Stimulated activated CD4-positive, alpha-beta T cell treated with anti-CD3 and anti-CD28 coated beads, Interleukin-4, amount 100 ng/mL, for 4 hours (primary cell): Measurements from ENCODE around the gene NSL1.

Experiments used
- DNase-seq, 2 experiments: peaks; one replicate each; pipeline ENCODE4 v3.0.0-alpha.2; 2020

NSL1 gene

DNA sequence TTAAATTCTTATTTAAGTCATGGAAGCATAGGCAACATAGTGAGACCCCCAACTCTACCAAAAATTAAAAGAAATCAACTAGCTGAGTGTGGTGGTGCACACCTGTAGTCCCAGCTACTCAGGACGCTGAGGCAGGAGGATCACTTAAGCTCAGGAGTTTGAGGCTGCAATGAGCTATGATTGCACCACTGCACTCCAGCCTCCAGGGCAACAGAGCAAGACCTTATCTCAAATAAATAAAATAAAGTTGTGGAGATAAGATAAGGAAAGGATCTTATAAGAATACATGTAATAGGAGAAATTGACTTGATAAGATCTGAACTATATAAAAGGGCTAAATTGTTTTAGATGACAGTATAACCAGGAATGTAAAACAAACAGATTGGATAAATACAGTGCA is 89.7 kb downstream of the NSL1 start:
- no peak for DNase-seq

DNA sequence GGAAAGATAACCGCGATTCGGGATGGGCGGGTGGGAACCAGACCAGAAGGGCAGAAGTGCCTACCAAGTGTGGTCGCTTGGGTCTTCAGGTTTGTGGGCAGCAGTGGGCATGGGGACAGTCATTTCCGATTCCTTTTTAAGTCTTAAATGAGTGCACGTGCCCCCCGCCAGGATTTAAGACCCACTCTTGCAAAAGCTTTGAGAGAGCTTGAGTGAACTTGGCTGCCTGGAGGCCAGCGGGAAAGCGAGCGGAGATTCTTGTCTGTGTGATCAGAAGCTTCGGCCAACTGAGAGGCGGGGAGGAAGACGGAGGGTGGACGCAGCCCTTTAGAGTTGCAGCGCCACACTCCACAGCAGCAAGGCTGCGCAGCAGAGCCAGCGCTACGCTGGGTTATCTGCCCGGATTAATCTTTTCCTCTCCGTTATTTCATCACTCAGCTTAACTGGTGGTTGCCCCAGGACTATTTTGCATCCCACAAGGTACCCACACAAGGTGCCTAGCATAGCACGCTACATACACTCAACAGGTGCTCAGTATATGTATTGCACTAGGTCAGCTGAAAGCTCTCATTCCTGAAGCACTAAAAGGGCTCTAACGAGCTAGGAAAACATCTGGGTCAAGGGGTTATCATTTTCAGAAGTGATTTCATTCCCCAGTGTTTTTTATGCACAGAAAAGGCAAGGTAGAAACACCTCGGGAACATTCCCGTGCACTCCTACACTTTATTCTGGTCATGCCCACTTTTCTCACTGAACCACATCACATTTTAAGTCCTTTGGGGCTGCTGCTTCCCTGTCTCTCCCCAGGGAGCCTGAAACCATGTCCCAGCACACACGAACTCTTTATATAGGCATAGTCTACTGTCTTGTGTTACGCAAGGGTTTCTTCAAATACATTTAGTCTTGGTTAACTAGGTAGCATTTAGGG is 90.4 kb downstream of the NSL1 start:
- peak; percentile 17 to 59 for DNase-seq

DNA sequence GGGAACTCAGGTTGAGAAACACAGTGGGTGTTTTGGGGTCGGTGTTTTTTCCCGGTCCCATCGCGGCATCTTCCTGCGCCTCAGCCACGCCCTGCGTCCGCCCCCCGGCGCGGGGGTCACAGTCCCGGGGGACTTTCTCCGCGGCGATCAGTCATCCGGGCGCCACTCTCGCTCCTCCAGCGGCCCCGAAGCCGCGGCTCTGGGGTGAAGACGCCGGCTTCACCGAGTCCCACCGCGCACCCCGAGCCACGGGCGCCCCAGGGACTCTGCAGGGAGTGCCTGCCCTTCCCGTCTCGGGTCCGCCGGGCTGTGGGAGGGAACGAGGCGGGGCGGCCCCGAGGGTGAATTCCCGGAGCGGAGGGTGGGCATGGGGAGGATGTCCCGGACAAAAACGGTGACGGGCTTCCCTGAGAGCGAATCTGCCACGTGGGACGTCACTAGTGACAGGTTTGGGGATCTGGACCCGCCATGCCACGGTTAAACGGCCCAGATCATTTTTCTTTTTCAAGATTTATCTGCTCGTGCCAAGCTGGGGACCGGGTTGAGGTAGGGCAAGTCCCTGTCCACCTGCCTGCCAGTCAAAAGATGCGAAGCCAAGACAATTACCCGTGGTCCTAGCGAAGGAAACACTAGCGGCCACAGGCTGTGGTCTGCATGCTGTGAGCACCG is 91.2 kb downstream of the NSL1 start:
- peak; percentile 58 to 77 for DNase-seq

DNA sequence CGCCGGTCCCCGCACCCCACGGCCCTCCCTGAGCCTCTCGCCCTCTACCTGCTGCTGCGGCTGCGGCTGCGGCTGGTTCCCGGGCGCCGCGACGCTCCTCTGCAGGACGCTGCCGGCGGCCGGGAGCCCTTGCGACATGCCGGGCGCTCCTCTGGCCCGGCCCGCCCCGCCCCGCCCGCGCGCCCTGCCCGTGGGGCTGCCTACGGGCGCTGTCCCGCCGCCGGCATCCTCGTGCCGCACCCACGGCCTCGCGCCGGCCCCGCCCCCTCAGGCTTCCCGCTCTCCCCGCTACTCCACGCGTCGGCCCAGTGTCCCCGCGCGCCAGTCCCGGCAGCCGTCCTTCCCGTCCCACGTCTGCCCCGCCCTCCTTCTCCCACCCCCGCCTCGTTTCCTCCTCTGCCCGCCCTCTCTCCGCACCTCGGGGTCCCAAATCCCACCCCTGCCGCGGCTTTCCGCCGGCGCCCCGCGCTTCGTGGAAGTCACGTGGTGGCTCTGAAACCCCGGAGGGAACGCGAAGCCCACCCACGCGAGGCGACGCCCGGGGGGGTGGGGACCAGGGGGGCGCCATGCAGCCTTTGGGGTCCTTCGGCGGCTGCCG is 91.9 kb downstream of the NSL1 start, which contains the start of gene BATF3:
BATF3 (minus strand) TSS at position 216 of the 598 bp plus-strand sequence; CDS start at position 138, 78 bp downstream.
- peak; percentile 63 to 77 for DNase-seq

DNA sequence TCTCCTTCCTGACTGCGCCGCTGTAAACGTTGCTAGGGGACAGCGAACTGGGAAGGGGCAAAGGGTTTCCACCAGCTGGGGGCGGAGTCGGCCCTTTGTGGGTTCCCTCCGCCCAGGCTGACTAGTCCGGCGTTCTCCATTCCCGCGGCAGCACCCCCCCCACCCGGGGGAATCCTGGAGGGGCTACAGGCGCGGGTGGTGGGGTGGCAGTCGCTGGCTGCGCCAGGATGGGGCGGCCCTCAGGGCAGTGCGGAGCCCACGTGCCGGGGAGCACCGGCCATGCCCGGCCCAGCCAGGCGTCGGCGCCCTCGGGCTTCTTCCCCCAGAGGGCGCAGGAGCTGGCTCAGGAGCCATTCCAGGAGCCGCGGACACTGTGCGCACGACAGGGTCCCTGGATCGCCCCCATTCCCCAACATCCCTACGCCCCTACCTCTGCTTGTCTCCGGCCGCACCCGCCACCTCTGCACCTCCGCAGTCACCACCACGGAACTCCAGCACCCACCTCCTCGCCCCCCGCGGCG is 92.4 kb downstream of the NSL1 start:
- peak; percentile 35 to 54 for DNase-seq

DNA sequence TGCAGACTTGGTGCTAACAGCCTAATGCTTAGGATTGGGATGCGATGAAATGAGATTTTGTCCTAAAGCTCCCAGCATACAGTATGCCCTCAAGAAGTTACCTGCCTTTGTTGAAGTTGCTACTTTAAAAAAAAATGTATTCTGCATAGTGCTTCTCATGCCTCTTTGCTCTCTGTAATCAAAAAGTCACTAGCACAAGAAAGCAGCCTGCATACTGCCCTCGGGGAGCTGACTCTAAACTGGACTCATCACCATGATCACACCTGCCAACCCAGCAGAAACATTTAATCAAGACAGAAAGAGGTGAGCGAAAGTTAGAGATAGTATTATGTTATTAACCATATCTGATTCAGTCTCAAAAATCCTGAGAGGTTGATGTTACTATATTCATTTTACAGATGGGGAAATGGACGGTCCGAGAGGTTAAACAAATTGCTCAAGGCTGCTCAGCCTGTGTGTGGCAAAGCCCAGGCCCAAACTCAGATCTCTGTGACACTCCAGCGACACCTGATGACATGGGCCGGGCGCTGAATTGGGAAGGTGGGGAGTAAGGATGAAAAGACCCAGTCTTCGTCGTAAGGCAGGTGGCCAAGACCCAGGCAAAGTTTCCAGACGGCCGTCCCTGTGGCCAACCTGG is 93.0 kb downstream of the NSL1 start:
- no peak for DNase-seq

DNA sequence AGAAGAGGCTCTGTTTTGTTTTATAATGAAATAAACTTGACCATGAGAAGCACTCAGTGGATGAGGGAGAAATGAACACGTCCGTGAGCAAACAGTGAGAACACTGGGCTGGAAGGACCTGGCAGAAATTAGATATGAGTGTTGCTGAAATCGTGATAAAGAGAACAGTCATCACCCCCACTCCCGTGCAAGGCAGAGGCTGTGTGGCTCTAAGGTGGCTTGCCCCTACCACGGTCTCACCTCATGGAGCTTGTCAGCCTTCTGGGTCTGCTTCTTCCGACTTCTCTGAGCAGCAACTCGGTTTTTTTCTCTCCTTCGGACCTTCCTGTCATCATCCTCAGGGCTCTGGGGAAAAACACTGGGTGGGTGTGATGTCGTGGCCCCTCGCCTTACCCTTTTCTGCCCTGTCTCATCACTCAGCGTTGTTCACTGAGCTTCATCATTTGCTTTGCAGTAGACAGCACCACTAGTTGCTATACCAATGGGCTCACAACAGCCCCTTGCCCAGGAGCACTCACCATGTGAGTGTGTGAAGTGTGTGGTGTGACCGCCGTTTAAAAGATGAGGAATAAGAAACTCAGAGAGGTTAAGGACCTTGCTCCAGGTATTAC is 94.8 kb downstream of the NSL1 start:
- no peak for DNase-seq

DNA sequence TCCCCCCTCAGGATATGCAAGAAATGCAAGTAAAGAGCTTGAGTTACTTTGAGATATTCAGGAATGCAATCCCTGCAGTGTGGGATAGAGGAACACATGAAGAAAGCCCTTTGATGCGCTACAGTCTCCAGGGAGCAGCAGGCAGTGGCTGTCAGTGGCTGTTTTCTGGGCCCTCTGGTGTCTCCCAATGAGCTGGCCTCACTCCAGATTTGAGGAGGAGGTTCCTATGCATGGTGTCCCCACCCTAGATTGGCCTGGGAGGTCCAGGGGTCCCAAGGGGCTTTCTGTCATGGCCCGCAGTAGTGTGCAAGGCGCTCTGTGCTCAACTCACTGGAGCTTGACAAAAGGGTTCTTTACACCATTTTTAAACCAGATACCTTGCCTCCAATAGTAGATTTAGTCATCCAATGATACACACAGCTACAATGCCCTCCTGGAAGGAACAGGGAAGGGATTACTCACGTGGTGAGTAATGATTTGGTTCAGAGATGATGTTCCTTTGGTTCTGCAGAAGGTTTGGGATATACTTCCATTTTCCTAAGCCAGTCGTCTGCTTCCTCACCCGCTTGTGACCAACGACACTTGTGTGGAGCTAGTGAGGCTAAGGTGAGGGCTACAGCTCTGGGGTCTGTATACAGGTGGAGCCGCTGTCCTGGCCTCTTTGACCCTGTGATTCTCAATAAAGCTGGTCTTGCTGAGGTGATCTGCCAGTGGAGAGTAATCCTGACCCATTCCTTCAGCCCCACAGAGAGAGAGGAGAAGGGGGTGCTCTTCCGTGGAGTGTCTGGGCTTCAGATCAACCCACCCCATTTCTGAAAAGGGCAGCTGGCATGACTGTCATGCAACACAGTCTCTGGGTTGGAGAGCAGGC is 98.6 kb downstream of the NSL1 start:
- no peak for DNase-seq

DNA sequence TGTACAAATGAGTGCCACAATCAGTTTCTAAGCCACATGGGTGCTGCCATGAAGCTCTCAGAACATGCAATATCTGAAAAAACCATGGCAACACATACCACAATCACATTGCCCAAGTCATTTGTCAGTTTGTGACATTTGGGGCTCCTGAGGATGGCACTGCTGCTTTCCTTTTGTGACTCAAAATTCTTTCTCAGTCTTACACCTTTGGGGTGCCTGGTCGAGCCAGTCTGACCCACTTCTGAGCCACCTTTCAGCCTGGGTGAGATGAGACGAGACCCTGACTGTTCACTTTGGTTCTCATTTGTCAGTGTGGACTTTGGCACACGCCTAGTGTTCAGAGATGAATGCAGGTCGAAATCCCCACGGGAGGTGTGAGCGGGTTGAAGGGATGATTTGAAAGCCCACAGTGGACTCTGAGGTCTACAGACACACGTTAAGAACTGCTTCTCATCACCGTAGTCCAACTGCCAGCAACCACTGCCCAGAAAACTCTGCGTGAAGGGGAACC is 100.0 kb downstream of the NSL1 start:
- no peak for DNase-seq

DNA sequence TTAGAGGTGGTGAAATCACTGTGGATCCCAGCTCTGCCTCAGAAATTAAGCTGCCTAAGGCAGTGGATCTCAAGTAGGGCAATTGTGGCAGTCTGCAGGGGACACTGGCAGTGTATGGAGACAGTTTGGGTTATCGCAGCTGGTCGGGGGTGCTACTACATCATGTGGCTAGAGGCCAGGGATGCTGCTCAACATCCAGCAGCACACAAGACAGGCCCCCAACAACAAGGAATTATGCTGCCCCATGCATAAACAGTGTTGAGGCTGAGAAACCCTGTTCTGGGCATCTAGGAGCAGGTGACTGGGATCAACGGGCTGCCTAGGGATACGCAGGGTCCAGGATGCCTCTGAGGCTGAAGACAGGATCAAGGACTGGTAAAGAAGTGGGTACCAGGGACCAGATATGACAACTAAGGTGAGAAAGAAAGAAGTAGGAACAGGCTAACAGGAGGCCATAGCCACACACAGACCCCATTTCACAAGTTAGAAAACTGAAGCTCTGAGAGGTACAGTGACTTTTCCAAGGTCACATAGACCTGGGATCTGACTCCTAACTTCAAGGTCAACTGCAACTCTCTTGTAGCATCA is 100.7 kb downstream of the NSL1 start:
- DNase-seq = no peak

DNA sequence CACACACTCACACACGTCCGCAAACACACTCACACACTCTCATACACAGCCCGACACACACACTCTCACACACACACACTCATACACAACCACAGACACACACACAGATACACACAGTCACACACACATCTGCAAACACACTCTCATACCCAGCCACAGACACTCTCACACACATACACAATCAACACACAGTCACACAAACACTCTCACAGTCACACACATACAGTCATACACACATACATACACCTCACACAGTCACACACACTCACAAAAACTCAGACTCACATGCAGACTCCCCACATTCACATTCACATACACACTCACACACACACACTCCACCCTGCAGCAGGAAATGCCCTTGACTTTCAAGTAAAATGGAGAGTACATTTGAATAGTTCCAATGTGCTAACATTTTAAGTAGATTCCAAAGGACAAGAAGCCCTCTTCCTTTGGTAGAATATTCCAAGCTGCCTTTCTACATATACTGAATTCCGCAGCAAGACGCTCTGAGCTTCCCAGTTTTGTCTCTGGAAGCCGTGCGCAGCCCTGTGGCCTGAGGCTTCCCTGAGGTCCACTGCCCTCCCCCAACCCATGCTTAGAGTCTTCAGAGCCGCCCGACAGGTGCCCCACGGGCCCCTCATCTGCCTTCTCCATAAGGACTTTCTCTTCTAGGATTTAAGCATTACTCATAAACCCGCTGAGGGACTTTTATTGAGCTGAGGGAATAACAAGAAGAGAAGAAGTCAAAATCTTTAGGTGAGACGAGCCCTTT is 101.6 kb downstream of the NSL1 start:
- no peak for DNase-seq

DNA sequence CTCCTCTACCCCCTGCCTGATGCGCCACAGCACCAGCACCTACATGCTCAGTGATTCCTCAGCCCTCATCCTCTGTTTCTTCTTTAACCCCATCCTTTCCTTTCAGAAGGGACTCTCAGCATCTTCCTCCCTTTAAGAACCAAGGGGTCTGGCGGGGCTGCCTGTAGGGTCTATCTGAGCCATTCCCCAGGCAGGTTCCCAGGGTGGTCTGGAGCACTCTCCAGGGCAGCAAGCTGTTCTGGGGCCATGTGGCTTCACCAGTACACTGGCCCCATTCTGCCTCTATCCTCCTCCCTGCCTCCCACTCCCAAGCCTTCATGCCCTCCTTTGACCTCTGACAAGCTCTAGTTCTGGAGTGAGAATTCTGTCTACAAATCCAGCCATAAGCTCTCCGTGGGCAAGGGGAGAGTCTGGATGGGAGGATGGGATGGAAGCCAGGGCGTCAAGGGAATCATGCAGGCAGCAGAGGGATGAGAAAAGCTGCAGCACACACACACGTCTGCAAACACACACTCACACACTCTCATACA is 102.3 kb downstream of the NSL1 start:
- no peak for DNase-seq

DNA sequence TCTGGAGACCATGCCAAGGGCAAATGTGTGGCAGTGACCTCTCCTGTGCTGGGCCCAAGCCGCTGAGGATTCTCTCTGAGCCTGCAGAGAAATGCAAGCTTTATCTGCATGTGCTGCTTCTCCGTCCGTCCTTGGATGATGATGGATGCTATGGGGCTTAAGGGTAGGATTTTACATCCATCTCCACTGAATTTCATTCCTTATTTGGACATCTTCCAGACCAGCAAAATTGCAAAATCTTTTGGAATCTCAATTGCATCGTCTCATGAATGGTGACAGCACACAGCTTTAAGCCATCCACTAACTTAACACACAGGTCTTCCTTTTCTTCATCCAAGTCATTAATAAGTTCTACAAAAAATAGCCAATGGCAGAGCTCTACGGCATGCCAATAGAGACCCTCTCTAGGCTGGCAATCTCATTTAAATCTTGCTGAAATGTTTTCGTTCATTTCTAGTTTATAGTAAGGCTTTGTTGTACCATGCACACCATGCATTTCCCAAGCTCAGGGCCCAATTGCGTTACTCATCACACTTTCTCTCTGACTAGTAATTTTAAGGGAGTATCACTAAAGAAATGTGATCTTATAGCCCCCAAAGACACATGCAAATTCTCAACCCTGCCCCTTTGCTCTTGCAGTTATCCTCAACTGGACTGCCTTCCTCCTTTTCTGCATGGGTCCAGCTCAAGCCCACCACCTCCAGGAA is 103.1 kb downstream of the NSL1 start:
- DNase-seq = no peak

DNA sequence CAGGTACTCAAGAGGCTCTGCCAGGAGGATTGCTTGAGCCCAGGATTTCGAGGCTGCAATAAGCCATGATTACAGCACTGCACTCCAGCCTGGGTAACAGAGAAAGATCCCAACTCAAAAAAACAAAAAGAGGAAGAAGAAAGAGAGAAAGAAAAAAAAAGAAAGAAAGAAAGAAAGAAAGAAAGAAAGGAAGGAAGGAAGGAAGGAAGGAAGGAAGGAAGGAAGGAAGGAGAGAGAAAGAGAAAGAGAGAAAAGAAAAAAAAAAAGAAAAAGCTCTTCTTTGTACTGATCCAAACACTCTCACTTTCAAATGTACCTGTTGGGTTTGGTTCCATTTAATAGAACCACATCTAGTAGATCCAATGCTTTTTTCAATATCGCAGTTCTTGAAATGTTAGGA is 103.8 kb downstream of the NSL1 start:
- DNase-seq = no peak

DNA sequence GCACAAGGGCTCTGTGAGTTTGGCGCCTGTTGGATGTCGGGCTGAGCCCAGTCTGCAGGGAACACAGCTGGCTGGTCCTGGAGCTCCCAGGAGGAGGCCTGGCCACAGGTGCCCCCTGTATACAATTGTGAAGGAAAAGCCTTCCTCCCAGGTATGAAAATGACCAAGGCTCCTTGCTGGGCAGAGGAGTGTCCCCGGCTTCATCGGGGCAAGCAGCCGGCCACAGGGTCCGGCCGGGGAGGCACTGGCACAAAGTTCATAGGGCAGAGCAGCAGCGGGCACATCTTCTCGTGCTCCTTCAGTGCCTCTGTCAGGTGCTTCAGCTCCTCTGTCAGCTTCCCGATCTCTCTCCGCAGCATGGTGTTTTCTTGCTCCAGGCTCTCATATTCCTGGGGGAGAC is 105.0 kb downstream of the NSL1 start:
- DNase-seq = no peak

DNA sequence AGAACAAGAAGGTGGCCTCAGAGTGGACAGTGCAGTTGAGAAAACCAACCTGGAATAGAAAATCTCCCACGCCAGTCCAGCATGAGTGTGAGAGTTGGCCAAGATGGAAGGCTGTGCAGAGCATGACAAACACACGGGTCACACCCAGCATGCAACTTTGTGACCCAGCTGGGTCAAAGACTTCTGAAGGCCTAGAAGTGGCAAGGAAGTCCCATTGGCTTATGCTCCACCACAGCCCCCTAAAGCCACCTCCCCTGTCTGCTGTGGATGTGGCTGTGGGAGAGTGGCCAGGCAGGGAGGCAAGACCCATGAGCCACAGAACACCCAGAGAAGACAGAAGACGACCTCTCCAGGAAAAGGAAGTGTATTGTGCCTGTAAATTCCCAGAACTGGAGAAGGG is 105.5 kb downstream of the NSL1 start:
- DNase-seq = no peak

DNA sequence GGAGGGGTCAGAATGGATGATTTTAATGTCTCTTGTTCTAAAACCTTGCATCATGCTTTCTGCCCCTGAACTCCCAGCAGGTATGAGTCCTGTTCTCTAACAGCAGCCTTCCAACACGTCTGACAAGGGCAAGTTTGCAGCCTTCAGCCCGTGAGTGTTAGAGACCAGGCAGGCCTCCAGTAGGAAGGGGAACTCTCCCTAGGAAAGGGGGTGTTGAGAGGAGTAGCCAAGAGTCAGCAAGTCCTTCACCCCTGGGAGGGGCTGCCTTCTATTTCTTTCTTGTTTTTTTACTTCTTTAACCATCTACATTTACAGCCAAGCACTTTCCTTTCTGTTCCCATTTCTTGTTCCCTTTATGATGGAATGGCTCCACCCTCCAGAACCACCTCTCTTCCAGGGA is 106.1 kb downstream of the NSL1 start:
- DNase-seq = no peak

DNA sequence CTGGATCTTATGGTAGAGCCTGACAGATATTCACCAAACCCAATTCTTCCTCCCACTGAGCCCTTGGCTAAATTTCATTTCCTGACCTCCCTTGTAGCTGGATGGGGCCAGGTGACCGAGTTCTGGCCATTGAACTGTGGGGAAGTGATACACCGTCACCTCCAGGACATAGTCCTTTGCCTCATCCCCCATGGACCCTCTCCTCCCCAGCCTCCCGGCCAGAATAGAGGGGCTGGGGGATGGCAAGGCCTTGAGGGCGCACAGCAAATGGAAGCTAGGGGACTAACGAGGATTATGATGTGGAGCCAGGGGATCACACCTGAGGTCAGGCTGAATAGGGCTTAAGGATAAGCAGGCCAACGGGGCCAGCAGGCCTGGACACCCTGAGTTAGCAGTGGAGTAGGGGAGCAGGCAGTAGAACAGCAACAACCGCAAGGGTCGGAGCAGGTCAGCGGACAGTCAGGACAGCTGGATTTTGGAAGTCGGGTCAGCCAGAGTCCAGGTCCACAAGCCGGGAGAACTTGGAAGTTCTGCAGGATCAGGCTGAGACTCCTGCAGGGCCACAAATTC is 107.0 kb downstream of the NSL1 start:
- DNase-seq = no peak

DNA sequence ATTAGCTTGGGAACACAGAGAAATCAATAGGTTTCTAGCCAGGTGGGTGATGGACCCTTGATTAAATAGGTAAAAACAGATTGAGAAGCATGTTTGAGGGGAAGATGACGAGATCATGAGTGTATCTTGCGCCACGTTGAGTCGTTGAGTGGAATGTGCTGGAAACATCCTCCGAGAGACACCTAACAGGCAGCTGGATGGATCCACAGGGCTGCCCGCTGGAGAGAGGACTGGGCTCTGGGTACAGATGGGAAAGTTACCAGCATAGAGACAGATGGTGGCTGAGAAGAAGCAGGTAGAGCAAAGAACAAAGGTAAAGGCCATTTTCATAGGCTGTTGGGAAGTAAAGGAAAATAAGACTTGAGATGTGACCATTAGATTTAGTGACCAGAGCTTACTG is 107.5 kb downstream of the NSL1 start:
- DNase-seq = no peak
